Measurements from ENCODE around the gene VDR.
A peak's percentile ranks its signal among the peaks of the same experiment; 100 is the strongest.

VDR gene

DNA sequence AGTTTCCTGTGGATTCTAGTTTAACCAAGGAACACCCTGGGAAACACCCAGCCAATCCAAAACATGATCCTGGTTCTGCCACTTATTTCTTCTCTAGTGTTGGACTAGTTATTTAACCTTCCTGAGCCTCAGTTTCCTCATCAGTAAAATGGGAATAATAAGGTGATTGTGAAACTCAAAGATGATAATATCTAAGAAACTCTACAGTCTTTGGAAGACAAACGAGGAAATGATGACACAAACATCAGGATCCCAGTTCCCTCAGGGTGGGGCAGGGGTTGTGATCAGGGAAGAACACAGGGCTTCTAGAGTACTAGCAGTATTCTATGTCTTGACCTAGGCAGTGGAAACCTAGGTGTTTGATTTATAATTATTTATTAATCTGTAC lies 40.5 kb upstream of the VDR start:
- TF ChIP-seq, protein P1, sequence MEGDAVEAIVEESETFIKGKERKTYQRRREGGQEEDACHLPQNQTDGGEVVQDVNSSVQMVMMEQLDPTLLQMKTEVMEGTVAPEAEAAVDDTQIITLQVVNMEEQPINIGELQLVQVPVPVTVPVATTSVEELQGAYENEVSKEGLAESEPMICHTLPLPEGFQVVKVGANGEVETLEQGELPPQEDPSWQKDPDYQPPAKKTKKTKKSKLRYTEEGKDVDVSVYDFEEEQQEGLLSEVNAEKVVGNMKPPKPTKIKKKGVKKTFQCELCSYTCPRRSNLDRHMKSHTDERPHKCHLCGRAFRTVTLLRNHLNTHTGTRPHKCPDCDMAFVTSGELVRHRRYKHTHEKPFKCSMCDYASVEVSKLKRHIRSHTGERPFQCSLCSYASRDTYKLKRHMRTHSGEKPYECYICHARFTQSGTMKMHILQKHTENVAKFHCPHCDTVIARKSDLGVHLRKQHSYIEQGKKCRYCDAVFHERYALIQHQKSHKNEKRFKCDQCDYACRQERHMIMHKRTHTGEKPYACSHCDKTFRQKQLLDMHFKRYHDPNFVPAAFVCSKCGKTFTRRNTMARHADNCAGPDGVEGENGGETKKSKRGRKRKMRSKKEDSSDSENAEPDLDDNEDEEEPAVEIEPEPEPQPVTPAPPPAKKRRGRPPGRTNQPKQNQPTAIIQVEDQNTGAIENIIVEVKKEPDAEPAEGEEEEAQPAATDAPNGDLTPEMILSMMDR (IDR thresholded peaks at IDR 0.05; ENCODE audit: low read depth, low read length), result no peak
- H3K4me3 ChIP-seq (ENCODE audit: low read depth, low read length), result no peak overlapping the region

DNA sequence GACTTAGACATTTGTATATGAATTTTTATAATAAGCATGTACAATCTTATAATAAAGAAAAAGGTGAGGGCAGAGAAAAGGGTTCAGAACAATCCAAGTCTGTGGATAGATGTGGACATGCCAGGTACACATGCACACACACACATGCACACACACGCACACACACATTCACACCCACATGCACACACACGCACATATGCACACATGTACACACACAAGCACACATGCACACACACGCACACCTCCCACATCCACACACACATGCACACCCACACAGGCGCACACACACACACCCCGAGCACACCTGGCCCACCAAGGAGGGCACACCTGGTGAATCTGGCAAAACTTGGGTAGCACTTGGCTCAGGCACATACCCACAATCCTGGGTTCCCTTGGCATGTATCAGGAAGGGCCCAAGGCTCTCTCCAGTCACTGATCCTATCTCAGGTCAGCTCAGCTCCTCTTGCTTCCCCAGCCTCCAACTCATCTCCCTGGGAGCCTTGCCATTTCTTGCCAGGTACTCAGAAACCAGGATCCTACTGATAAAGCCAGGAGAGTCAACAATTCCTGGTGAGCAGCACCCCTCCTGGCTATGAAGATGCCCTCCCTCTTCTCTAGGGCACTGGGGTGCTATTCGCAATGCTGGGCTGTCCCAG lies 40.0 kb upstream of the VDR start:
- no peak overlapping the region for H3K4me3 ChIP-seq (ENCODE audit: low read depth, low read length)
- TF ChIP-seq, protein P1 (IDR thresholded peaks at IDR 0.05; ENCODE audit: low read depth, low read length), result no peak

DNA sequence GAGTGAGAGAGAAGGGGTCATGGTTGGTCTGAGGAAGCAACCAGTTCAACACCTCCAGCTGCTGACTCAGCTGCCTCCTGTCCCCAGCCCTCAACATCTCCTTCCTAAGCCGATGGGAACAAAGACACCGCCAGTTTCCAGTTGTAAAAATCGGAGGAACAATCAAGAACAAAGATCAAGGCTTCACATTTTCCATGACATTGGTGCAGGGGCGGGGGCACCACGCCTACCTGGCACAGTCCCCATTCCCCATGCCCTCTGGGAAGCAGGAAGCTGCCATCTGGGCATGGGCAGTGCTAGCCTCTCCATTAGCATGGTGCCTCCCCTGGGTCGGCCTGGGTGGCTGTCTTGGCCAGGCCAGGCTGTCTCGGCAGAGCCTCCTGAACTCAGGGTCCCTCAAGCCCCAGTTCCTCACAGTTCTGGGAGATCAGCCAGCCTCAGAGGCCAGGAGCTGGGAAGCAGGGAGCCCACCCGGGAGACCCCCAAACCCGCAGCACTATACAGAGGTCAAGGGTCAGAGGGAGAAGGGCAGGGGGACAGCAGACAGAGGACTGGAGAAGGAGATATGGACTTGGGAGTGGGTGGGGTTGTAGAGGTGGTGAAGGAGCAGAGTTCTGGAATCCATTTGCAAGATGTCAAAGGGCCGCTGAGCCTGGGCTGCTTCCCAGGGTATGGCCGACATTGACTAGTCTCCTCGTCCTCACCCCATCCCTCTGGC lies 39.0 kb upstream of the VDR start:
- TF ChIP-seq, protein P1 (IDR thresholded peaks at IDR 0.05; ENCODE audit: low read depth, low read length), result no peak
- no peak overlapping the region for H3K4me3 ChIP-seq (ENCODE audit: low read depth, low read length)

DNA sequence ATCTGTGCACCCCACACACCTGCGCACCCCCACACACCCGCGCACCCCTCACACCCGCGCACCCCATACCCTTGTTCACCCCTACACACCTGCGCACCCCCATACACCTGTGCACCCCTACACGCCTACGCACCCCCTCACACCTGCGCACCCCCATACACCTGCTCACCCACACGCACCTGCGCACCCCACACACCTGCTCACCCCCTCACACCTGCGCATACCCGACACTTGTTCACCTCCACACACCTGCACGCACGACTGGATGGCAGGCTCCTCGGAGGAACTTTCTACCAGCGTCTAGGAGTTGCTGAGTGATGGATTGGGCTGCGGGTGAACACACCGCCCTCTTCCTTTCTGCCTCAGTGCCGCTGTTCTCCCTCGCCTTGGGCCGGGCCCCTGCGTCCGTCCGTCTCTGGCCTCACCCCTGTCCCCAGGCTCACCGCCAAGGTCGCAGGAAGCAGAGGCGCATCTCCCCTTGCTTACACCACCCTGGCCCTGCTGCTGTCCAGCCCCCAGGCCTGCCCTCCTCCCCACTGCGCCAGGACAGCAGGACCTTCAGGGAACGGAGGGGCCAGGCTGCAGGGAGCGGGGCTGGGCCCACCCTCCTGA lies 37.9 kb upstream of the VDR start:
- no peak overlapping the region for H3K4me3 ChIP-seq (ENCODE audit: low read depth, low read length)
- TF ChIP-seq, protein P1 (IDR thresholded peaks at IDR 0.05; ENCODE audit: low read depth, low read length), result no peak

DNA sequence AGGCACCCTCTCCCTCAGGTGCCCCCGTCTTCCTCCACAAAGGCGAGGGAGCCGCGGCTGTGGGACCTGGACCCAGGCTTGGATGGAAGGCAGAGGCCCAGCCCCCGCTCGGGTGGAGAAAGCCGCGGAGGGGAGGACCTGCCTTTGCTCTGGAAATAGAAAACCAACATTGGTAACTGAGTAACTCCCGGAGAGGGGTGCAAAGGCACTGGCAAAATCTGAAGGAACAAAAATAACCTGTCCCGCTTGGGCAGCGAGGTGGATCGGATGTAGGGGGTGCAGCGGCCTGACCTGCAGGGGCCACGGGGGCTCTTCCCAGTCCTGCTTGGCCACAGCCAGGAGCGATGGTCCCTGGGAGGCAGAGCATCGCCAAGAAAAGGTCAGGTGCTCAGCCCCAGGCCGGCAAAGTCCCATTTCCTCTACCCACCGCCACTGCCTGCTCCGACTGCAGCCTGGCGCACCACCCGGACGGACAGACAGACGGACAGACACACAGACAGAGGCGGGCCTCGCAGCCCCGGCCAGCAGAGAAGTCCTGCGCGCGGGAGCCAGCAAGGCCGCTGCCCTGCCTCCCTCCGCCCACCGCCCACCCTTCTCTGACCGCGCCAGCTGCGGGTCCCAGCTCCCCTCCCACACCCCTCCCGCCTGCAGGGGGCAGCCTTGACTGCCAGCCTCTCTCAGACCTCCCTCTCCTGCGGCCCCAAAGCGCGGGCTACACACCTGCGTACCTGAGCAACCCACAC lies 37.2 kb upstream of the VDR start:
- TF ChIP-seq, protein P1 (IDR thresholded peaks at IDR 0.05; ENCODE audit: low read depth, low read length), result 0 out of 2 replicates have a peak, but pooled peaks have one; percentile 2

DNA sequence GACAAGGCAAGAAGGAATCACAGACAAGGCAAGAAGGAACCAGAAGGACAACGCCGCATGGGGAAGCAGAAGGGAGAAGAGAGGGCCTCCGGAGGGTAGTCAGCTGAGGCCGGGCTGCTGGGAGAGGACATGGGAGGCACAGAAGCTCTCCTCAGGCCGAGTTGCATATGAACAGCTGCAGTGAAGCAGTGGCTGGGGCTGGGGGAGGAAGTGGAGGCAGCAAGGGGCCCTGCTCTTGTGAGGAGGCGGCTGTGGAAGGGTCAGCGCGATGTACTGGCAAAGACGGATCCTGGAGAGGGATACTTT lies 36.6 kb upstream of the VDR start:
- no peak overlapping the region for H3K4me3 ChIP-seq (ENCODE audit: low read depth, low read length)
- TF ChIP-seq, protein P1 (IDR thresholded peaks at IDR 0.05; ENCODE audit: low read depth, low read length), result no peak

More for the DNA sequence above, 37.2 kb upstream of the VDR start:
- no peak overlapping the region for H3K4me3 ChIP-seq (ENCODE audit: low read depth, low read length)

Data from WI38 (cell line).